Stomach (tissue), 4 donors: ENCODE data around the gene NETO2.

Experiments
- CTCF ChIP-seq, 7 experiments: fragments of 450-650 bp in 4 of 7; fragments of 200-600 bp in 3 of 7; sonication (generic) in 3 of 7; IDR thresholded peaks; one replicate each; pipeline ENCODE4 v1.5.1; 2016 to 2019; ENCODE audit warnings: antibody characterized with exemption in 7 of 7, control low read depth in 2 of 7, mild to moderate bottlenecking in 1 of 7
- POLR2A ChIP-seq, 4 donors: fragments of 450-650 bp; IDR thresholded peaks; one replicate each; pipeline ENCODE4 v1.6.1; 2016; ENCODE audit warnings: antibody characterized with exemption in 4 of 4, control low read depth in 2 of 4, mild to moderate bottlenecking in 1 of 4, moderate library complexity in 1 of 4
- POLR2AphosphoS5 ChIP-seq, 3 donors: sonication (generic); formaldehyde crosslinking; IDR thresholded peaks; one replicate each; pipeline ENCODE4 v1.6.1; 2016; ENCODE audit warnings: antibody characterized with exemption in 3 of 3

DNA sequence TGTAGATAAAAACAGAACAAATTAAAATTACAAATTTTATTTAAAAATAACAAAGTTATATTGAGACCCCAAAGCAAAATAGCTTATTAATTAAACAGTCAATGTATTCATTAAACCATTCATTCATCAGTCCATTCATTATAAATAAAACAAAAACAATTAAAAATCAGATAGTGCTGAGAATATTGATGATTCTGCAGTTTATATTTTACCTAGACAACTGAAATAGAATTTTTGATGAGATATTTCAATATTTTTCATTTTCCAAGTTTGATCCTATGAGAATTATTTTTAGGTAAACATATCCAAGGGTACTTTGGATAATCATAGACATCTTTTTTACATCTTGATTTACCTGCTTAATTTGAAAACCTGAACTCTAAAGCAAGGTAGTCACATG, 15.2 kb upstream of the NETO2 start:
- TF ChIP-seq POLR2A (IDR thresholded peaks at IDR 0.05) (no peak), CTCF (IDR thresholded peaks at IDR 0.05) (no peak), POLR2AphosphoS5 (IDR thresholded peaks at IDR 0.05) (no peak)
